ENCODE data around the gene PTPRF.

PTPRF gene

DNA sequence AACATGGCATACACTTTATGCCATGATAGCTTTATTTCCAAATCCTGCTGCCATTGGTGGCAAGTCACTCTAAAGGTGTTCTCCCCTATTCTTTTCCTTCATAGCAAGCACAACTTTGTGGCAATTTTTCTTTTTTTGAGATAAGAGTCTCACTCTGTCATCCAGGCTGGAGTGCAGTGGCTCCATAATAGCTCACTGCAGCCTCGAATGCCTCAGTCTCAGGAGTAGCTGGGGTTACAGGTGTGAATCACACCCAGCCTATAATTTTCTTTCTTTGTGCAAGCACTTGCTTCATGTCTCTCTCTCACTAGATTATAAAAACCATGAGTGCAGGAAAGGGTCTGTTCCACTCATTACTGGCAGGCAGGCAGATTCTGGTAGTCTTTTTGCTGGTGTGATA, 113.9 kb downstream of the PTPRF start:
- no peak for TF ChIP-seq REST (IDR thresholded peaks at IDR 0.05; ENCODE audit: low read depth)
- TF ChIP-seq EGR1 (IDR thresholded peaks at IDR 0.05) = no peak
- TF ChIP-seq RAD21 (IDR thresholded peaks at IDR 0.05; ENCODE audit: low read depth) = no peak
- no peak for TF ChIP-seq NFIC (IDR thresholded peaks at IDR 0.05)
- TF ChIP-seq YY1 (IDR thresholded peaks at IDR 0.05; ENCODE audit: low read depth) = no peak
- TF ChIP-seq TCF12 (IDR thresholded peaks at IDR 0.05; ENCODE audit: low read depth) = no peak
- no peak for TF ChIP-seq USF1 (IDR thresholded peaks at IDR 0.05)
- TF ChIP-seq FOXM1 (IDR thresholded peaks at IDR 0.05; ENCODE audit: borderline replicate concordance, low read depth) = no peak
- TF ChIP-seq MAX (IDR thresholded peaks at IDR 0.05) = no peak
- TF ChIP-seq CREB1 (IDR thresholded peaks at IDR 0.05; ENCODE audit: low read depth) = no peak
- no peak for TF ChIP-seq CEBPB (IDR thresholded peaks at IDR 0.05)

DNA sequence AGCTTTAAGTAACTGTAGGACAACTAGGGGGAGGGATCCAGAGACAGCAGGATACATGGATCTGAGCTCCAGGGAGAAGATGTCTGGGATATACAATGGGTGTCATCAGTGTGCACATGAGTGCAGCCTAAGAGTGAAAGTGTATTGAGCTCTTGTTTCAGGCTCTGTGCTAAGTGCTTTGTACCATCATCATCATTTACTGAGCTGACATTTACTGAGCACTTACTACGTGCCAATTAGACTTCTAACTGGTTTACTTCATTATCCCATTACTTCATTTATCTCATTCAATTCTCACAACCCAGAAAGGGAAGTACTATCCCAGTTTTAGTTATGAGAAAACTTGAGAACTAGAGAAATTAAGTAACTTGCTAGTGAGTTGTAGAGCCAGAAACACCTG, 114.8 kb downstream of the PTPRF start:
- no peak for TF ChIP-seq YY1 (IDR thresholded peaks at IDR 0.05; ENCODE audit: low read depth)
- no peak for TF ChIP-seq REST (IDR thresholded peaks at IDR 0.05; ENCODE audit: low read depth)

DNA sequence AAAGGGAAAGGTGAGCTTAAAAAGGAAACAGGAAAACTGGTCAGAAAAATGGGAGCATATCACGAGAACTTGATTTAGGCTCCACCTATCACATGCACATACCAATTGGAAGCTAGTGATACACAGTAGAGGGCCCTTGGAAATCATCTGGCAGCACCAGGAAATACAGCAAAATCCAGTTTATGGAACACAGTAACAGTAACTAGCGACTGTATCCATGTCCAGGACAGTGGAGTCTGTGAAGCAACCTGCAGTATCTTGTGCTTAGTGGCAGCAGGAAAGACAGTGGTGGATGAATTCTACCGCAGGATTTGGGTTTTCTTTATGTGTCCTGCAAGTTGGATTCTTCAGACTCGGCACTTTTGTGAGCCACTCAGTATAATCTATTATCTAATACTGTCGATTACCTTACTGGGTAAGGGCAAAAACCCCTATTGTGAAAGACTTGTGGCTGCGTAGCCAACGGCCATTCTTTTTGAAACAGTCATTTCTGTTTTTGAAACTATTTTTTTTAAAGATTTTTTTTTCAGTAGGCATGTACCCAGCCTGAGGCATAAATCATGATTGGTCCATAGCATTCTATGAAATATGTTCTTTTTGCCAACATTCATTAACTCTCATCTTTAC, 117.7 kb downstream of the PTPRF start:
- TF ChIP-seq FOXM1 (IDR thresholded peaks at IDR 0.05; ENCODE audit: borderline replicate concordance, low read depth) (no peak), TCF12 (IDR thresholded peaks at IDR 0.05; ENCODE audit: low read depth) (no peak), RAD21 (IDR thresholded peaks at IDR 0.05; ENCODE audit: low read depth) (no peak), TAF1 (IDR thresholded peaks at IDR 0.05; ENCODE audit: low read depth) (no peak), CREB1 (IDR thresholded peaks at IDR 0.05; ENCODE audit: low read depth) (no peak), USF1 (IDR thresholded peaks at IDR 0.05) (no peak), ZBTB7A (IDR thresholded peaks at IDR 0.05; ENCODE audit: low read depth) (no peak), NFIC (IDR thresholded peaks at IDR 0.05) (no peak)

DNA sequence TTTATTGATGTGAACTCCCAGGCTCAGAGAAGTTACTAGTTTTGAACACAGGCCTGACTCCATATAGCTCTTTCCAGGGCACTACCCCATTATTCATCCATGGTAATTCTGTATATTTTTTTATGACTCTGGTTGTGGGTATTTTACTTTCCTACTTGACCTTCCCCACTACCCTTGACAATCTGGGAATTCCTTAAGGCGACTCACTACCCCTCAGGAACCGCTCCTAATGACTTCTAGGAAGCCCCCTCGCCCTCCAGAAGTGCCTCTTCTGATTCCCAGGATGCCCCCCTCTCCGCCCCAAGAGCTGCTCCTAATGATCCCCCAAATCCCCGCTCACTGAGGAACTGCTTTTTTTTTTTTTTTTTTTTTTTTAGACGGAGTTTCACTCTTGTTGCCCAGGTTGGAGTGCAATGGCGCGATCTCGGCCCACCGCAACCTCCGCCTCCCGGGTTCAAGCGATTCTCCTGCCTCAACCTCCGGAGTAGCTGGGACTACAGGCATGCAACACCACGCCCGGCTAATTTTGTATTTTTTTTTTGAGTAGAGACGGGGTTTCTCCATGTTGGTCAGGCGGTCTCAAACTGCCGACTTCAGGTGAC, 118.3 kb downstream of the PTPRF start:
- TF ChIP-seq MAX (IDR thresholded peaks at IDR 0.05) = no peak
- no peak for TF ChIP-seq RAD21 (IDR thresholded peaks at IDR 0.05; ENCODE audit: low read depth)
- no peak for TF ChIP-seq ZBTB7A (IDR thresholded peaks at IDR 0.05; ENCODE audit: low read depth)
- TF ChIP-seq FOXM1 (IDR thresholded peaks at IDR 0.05; ENCODE audit: borderline replicate concordance, low read depth) = no peak
- TF ChIP-seq EGR1 (IDR thresholded peaks at IDR 0.05) = no peak
- TF ChIP-seq CREB1 (IDR thresholded peaks at IDR 0.05; ENCODE audit: low read depth) = no peak
- no peak for TF ChIP-seq CEBPB (IDR thresholded peaks at IDR 0.05)
- no peak for TF ChIP-seq USF1 (IDR thresholded peaks at IDR 0.05)
- no peak for TF ChIP-seq NFIC (IDR thresholded peaks at IDR 0.05)
- TF ChIP-seq TCF12 (IDR thresholded peaks at IDR 0.05; ENCODE audit: low read depth) = no peak
- TF ChIP-seq YY1 (IDR thresholded peaks at IDR 0.05; ENCODE audit: low read depth) = no peak
- TF ChIP-seq TAF1 (IDR thresholded peaks at IDR 0.05; ENCODE audit: low read depth) = no peak
- no peak for TF ChIP-seq REST (IDR thresholded peaks at IDR 0.05; ENCODE audit: low read depth)
- TF ChIP-seq TEAD4 (IDR thresholded peaks at IDR 0.05) = no peak
- TF ChIP-seq EP300 (IDR thresholded peaks at IDR 0.05; ENCODE audit: borderline replicate concordance) = no peak
